ENCODE data around the gene FSIP1.

FSIP1 gene

GRCh38 chr15:39756806-39757522 lies 25.7 kb downstream of the FSIP1 start:
- no peak for DNase-seq (ENCODE audit: low read depth in 2 of 2)

- no peak for DNase-seq (ENCODE audit: low read depth in 2 of 2)
These were observed 29.6 kb downstream of the FSIP1 start for GRCh38 chr15:39752991-39753390.

GRCh38 chr15:39752246-39752645 lies 30.4 kb downstream of the FSIP1 start:
- no peak for DNase-seq (ENCODE audit: low read depth in 2 of 2)

- DNase-seq (ENCODE audit: low read depth in 2 of 2) = no peak
These were observed 34.4 kb downstream of the FSIP1 start for GRCh38 chr15:39748276-39748675.

GRCh38 chr15:39747326-39747725 lies 35.3 kb downstream of the FSIP1 start:
- no peak for DNase-seq (ENCODE audit: low read depth in 2 of 2)

- DNase-seq (ENCODE audit: low read depth in 2 of 2) = no peak
These were observed 35.8 kb downstream of the FSIP1 start for GRCh38 chr15:39746714-39747276.

GRCh38 chr15:39746176-39746575 lies 36.5 kb downstream of the FSIP1 start:
- no peak for DNase-seq (ENCODE audit: low read depth in 2 of 2)

- DNase-seq (ENCODE audit: low read depth in 2 of 2) = no peak
These were observed 37.2 kb downstream of the FSIP1 start for GRCh38 chr15:39745415-39745814.

- DNase-seq (ENCODE audit: low read depth in 2 of 2) = no peak
These were observed 38.1 kb downstream of the FSIP1 start for GRCh38 chr15:39744334-39745103.

- no peak for DNase-seq (ENCODE audit: low read depth in 2 of 2)
These were observed 39.0 kb downstream of the FSIP1 start for GRCh38 chr15:39743611-39744010.

- DNase-seq (ENCODE audit: low read depth in 2 of 2) = no peak
These were observed 41.4 kb downstream of the FSIP1 start for GRCh38 chr15:39741258-39741657.

- no peak for DNase-seq (ENCODE audit: low read depth in 2 of 2)
These were observed 43.6 kb downstream of the FSIP1 start for GRCh38 chr15:39738998-39739397.

GRCh38 chr15:39737196-39737550 lies 45.5 kb downstream of the FSIP1 start:
- no peak for DNase-seq (ENCODE audit: low read depth in 2 of 2)

GRCh38 chr15:39736412-39737195 lies 46.0 kb downstream of the FSIP1 start:
- no peak for DNase-seq (ENCODE audit: low read depth in 2 of 2)

- no peak for DNase-seq (ENCODE audit: low read depth in 2 of 2)
These were observed 47.4 kb downstream of the FSIP1 start for GRCh38 chr15:39735120-39735717.

GRCh38 chr15:39731266-39731665 lies 51.4 kb downstream of the FSIP1 start:
- no peak for DNase-seq (ENCODE audit: low read depth in 2 of 2)

- no peak for DNase-seq (ENCODE audit: low read depth in 2 of 2)
These were observed 52.1 kb downstream of the FSIP1 start for GRCh38 chr15:39730552-39730951.

GRCh38 chr15:39729500-39729899 lies 53.1 kb downstream of the FSIP1 start:
- no peak for DNase-seq (ENCODE audit: low read depth in 2 of 2)

- no peak for DNase-seq (ENCODE audit: low read depth in 2 of 2)
These were observed 53.8 kb downstream of the FSIP1 start for GRCh38 chr15:39728845-39729244.

- DNase-seq (ENCODE audit: low read depth in 2 of 2) = no peak
These were observed 60.7 kb downstream of the FSIP1 start for GRCh38 chr15:39721893-39722292.

GRCh38 chr15:39720621-39721611 lies 61.7 kb downstream of the FSIP1 start:
- DNase-seq (ENCODE audit: low read depth in 2 of 2) = no peak
